HG02759 (cell line): ENCODE results near the gene ZNF14.
A peak's percentile ranks its signal among the peaks of the same experiment; 100 is the strongest.
"Not testable (repeated sequence)": the region's sequence is repeated elsewhere in the genome, so short reads cannot be mapped to it uniquely, and the experiment has no call there.

Experiments used
- ATAC-seq: cut with Tn5 transposase; IDR thresholded peaks from one replicate; pipeline ENCODE4 v1.9.1; 2021; ENCODE audit warnings: mild to moderate bottlenecking, moderate library complexity; ENCODE audit not compliant: unreplicated experiment

The ZNF14 gene

GRCh38 chr19:19696386-19696785 is 36.5 kb downstream of the ZNF14 start:
- no peak for ATAC-seq

GRCh38 chr19:19691683-19692082 is 41.2 kb downstream of the ZNF14 start:
- no peak for ATAC-seq

- not testable (repeated sequence) for ATAC-seq
Observed at GRCh38 chr19:19689023-19689422, 43.9 kb downstream of the ZNF14 start.

- no peak for ATAC-seq
Observed at GRCh38 chr19:19687090-19687489, 45.8 kb downstream of the ZNF14 start.

GRCh38 chr19:19686580-19686979 is 46.3 kb downstream of the ZNF14 start:
- ATAC-seq: no peak

- ATAC-seq: not testable (repeated sequence)
Observed at GRCh38 chr19:19686119-19686518, 46.8 kb downstream of the ZNF14 start.

GRCh38 chr19:19679176-19680073 is 53.5 kb downstream of the ZNF14 start:
- ATAC-seq: no peak

GRCh38 chr19:19677579-19677978 is 55.3 kb downstream of the ZNF14 start:
- no peak for ATAC-seq

GRCh38 chr19:19674315-19674714 is 58.6 kb downstream of the ZNF14 start:
- no peak for ATAC-seq

GRCh38 chr19:19672816-19673215 is 60.1 kb downstream of the ZNF14 start:
- no peak for ATAC-seq

- ATAC-seq: no peak
Observed at GRCh38 chr19:19670070-19670551, 62.8 kb downstream of the ZNF14 start.

GRCh38 chr19:19668230-19669012 is 64.5 kb downstream of the ZNF14 start, which contains the start of gene ZNF101:
ZNF101 (plus strand) TSS chr19:19668839; CDS start chr19:19668964, 125 bp downstream.
- ATAC-seq: peak; percentile 70

GRCh38 chr19:19665420-19665948 is 67.4 kb downstream of the ZNF14 start:
- not testable (repeated sequence) for ATAC-seq

GRCh38 chr19:19663256-19664120 is 69.4 kb downstream of the ZNF14 start, which contains the start of gene ATP13A1:
ATP13A1 (minus strand) TSS chr19:19663676; CDS start chr19:19663666, 10 bp downstream.
- peak; percentile 82 for ATAC-seq

GRCh38 chr19:19662871-19663255 is 70.0 kb downstream of the ZNF14 start:
- no peak for ATAC-seq

GRCh38 chr19:19662344-19662743 is 70.6 kb downstream of the ZNF14 start:
- ATAC-seq: no peak

GRCh38 chr19:19661675-19662251 is 71.1 kb downstream of the ZNF14 start:
- peak; percentile 24 for ATAC-seq

GRCh38 chr19:19661141-19661674 is 71.7 kb downstream of the ZNF14 start:
- no peak for ATAC-seq
